G401 (cell line): Measurements from ENCODE around the gene PACRG. TPM values are rescaled to one million over a fixed set of nuclear protein-coding genes. Genes with fewer than 3 reads are reported as not detected.

Experiments used
- DNase-seq: peaks from one replicate; pipeline ENCODE4 v3.0.0-alpha.2; 2015; ENCODE audit warnings: low spot score
- in situ Hi-C: cut with HindIII; loops from 2 replicates; pipeline ENCODE4 v1.10.0; 2016; ENCODE audit warnings: low sequenced_read_pairs, mixed read lengths
- total RNA-seq: library from RNA; depleted of rRNA; stranded (reverse); fragments of >200 nt; shearing (Covaris generic); gene quantifications from 2 replicates; pipeline ENCODE4 v1.2.3, GENCODE V29; 2014

Gene PACRG
- total RNA-seq, 1 experiment from 2014 or later: not detected

- no peak for DNase-seq
- in situ Hi-C loops: no loop called here
Observed at GRCh38 chr6:163031931-163032330, 304.2 kb downstream of the PACRG start.

GRCh38 chr6:163036160-163036645 is 308.4 kb downstream of the PACRG start:
- DNase-seq: no peak
- in situ Hi-C loops: no loop called here

GRCh38 chr6:163038317-163038716 is 310.5 kb downstream of the PACRG start:
- in situ Hi-C loops: no loop called here
- DNase-seq: no peak

- no peak for DNase-seq
- in situ Hi-C loops: no loop called here
Observed at GRCh38 chr6:163048345-163048744, 320.6 kb downstream of the PACRG start.

GRCh38 chr6:163053667-163054344 is 326.0 kb downstream of the PACRG start:
- no peak for DNase-seq
- in situ Hi-C loops: no loop called here

GRCh38 chr6:163054641-163055040 is 326.9 kb downstream of the PACRG start:
- in situ Hi-C loops: no loop called here
- DNase-seq: no peak

- in situ Hi-C loops: no loop called here
- DNase-seq: no peak
Observed at GRCh38 chr6:163057260-163057659, 329.5 kb downstream of the PACRG start.

- in situ Hi-C loops: no loop called here
- DNase-seq: no peak
Observed at GRCh38 chr6:163062790-163063189, 335.0 kb downstream of the PACRG start.

- no peak for DNase-seq
Observed at GRCh38 chr6:163063561-163063960, 335.8 kb downstream of the PACRG start.

GRCh38 chr6:163064397-163064796 is 336.6 kb downstream of the PACRG start:
- DNase-seq: no peak
- in situ Hi-C loops: no loop called here

More at GRCh38 chr6:163063561-163063960, 335.8 kb downstream of the PACRG start:
- in situ Hi-C loops: no loop called here

GRCh38 chr6:163066200-163066599 is 338.4 kb downstream of the PACRG start:
- in situ Hi-C loops: no loop called here
- DNase-seq: no peak

GRCh38 chr6:163077134-163077533 is 349.4 kb downstream of the PACRG start:
- in situ Hi-C loops: no loop called here
- no peak for DNase-seq

GRCh38 chr6:163078712-163079111 is 350.9 kb downstream of the PACRG start:
- in situ Hi-C loops: no loop called here

GRCh38 chr6:163080228-163080627 is 352.5 kb downstream of the PACRG start:
- in situ Hi-C loops: no loop called here
- DNase-seq: no peak

More at GRCh38 chr6:163078712-163079111, 350.9 kb downstream of the PACRG start:
- no peak for DNase-seq

GRCh38 chr6:163083141-163083540 is 355.4 kb downstream of the PACRG start:
- DNase-seq: no peak

GRCh38 chr6:163085426-163085825 is 357.7 kb downstream of the PACRG start:
- DNase-seq: no peak
- in situ Hi-C loops: no loop called here

More at GRCh38 chr6:163083141-163083540, 355.4 kb downstream of the PACRG start:
- in situ Hi-C loops: no loop called here

GRCh38 chr6:163085861-163086623 is 358.3 kb downstream of the PACRG start:
- in situ Hi-C loops: no loop called here
- DNase-seq: no peak

- in situ Hi-C loops: no loop called here
- no peak for DNase-seq
Observed at GRCh38 chr6:163086624-163086920, 358.8 kb downstream of the PACRG start.

- in situ Hi-C loops: no loop called here
- no peak for DNase-seq
Observed at GRCh38 chr6:163087981-163088380, 360.2 kb downstream of the PACRG start.

- peak; percentile 90 for DNase-seq
- in situ Hi-C loops: no loop called here
Observed at GRCh38 chr6:163092876-163093275, 365.1 kb downstream of the PACRG start.

- in situ Hi-C loops: no loop called here
- peak; percentile 86 for DNase-seq
Observed at GRCh38 chr6:163094881-163095280, 367.1 kb downstream of the PACRG start.
